Sigmoid colon (tissue), 4 donors: Measurements from ENCODE around the gene GARRE1.

ENCODE experiments used
- EP300 ChIP-seq, 4 donors: sonication (generic); formaldehyde crosslinking; IDR thresholded peaks; one replicate each; pipeline ENCODE4 v1.6.1; 2017; ENCODE audit warnings: antibody characterized with exemption in 4 of 4
- POLR2AphosphoS5 ChIP-seq, 4 donors: sonication (generic); formaldehyde crosslinking; IDR thresholded peaks; one replicate each; pipeline ENCODE4 v1.6.1; 2017; ENCODE audit warnings: antibody characterized with exemption in 4 of 4
- TF ChIP-seq, protein P1 (sequence below), 4 experiments: fragments of 450-650 bp in 3 of 4; fragments of 200-600 bp in 1 of 4; IDR thresholded peaks; one replicate each; pipeline ENCODE4 v1.5.1; 2016 to 2019; ENCODE audit warnings: antibody characterized with exemption in 4 of 4, mild to moderate bottlenecking in 3 of 4, moderate library complexity in 2 of 4

DNA sequence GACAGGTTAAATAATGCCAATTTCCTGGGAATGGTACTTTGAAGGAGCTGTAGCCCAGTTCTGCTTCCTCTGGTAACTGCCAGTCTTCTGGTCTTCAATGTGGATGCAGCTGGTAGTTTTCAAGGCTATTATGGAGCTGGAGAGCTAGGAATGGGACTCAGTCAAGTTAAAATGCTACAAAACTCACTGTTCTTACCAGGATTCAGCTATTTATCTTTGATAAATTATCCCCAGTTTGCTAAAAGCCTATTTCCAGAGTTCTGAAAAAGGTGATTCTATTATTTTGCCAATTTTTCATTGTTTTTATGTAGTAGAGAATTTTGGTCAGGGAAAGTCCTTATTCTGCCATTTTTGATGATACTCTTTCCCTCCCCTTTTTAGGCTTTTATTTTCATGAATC is 40.7 kb downstream of the GARRE1 start:
- TF ChIP-seq, protein P1, sequence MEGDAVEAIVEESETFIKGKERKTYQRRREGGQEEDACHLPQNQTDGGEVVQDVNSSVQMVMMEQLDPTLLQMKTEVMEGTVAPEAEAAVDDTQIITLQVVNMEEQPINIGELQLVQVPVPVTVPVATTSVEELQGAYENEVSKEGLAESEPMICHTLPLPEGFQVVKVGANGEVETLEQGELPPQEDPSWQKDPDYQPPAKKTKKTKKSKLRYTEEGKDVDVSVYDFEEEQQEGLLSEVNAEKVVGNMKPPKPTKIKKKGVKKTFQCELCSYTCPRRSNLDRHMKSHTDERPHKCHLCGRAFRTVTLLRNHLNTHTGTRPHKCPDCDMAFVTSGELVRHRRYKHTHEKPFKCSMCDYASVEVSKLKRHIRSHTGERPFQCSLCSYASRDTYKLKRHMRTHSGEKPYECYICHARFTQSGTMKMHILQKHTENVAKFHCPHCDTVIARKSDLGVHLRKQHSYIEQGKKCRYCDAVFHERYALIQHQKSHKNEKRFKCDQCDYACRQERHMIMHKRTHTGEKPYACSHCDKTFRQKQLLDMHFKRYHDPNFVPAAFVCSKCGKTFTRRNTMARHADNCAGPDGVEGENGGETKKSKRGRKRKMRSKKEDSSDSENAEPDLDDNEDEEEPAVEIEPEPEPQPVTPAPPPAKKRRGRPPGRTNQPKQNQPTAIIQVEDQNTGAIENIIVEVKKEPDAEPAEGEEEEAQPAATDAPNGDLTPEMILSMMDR (IDR thresholded peaks at IDR 0.05) = no peak
- TF ChIP-seq EP300 (IDR thresholded peaks at IDR 0.05) (no peak), POLR2AphosphoS5 (IDR thresholded peaks at IDR 0.05) (no peak)
